OCI-LY7 (cell line): ENCODE data around the gene ZNF827.

Experiments used
- EZH2phosphoT487 ChIP-seq: fragments of 200-600 bp; sonication (generic); IDR thresholded peaks from 2 replicates; pipeline ENCODE4 v1.6.1; 2018; ENCODE audit warnings: low read depth, borderline replicate concordance, mild to moderate bottlenecking, mixed run types, antibody characterized with exemption, low read length, moderate library complexity, mixed read lengths
- TF ChIP-seq, protein P1 (sequence below): fragments of 200-600 bp; sonication (generic); conservative IDR thresholded peaks from 2 replicates; pipeline ENCODE4 v1.5.1; 2014; ENCODE audit warnings: mild to moderate bottlenecking, antibody characterized with exemption, low read length, moderate library complexity, mixed read lengths

DNA sequence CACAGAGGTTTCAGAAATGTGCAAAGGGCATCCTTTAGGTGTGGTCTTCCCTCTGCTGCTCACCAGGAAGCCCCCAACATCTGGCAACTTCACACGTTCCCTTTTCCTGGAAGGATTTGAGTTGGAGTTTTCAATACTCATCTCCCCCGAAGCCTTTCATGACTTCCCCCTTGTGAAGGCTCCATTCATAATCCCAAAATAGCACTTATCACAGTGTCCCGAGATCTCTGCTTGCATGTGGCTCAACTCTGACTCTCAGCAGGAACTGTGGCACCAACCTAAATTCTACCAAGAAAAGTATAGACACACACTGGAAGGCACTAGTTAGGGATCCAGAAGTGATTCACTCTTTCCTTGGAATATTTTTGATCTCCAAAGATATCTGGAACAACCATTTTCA is 40.5 kb upstream of the ZNF827 start:
- TF ChIP-seq, protein P1, sequence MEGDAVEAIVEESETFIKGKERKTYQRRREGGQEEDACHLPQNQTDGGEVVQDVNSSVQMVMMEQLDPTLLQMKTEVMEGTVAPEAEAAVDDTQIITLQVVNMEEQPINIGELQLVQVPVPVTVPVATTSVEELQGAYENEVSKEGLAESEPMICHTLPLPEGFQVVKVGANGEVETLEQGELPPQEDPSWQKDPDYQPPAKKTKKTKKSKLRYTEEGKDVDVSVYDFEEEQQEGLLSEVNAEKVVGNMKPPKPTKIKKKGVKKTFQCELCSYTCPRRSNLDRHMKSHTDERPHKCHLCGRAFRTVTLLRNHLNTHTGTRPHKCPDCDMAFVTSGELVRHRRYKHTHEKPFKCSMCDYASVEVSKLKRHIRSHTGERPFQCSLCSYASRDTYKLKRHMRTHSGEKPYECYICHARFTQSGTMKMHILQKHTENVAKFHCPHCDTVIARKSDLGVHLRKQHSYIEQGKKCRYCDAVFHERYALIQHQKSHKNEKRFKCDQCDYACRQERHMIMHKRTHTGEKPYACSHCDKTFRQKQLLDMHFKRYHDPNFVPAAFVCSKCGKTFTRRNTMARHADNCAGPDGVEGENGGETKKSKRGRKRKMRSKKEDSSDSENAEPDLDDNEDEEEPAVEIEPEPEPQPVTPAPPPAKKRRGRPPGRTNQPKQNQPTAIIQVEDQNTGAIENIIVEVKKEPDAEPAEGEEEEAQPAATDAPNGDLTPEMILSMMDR = no peak
- TF ChIP-seq EZH2phosphoT487 = no peak
